Neural progenitor cell (in vitro differentiated cells): ENCODE measurements around the gene NLRP3. TPM values are rescaled to one million over a fixed set of nuclear protein-coding genes. Genes with fewer than 3 reads are reported as not detected.
"Not testable (repeated sequence)": the region's sequence is repeated elsewhere in the genome, so short reads cannot be mapped to it uniquely, and the experiment has no call there.

Experiments used
- DNase-seq: peaks from one replicate; pipeline ENCODE4 v3.0.0-alpha.2; 2016; ENCODE audit warnings: low spot score
- H2AFZ ChIP-seq: fragments of 200-600 bp; sonication (generic); replicated peaks from 2 replicates; pipeline ENCODE4 v1.6.1; 2016; ENCODE audit warnings: antibody characterized with exemption
- H3F3A ChIP-seq: fragments of 200-600 bp; sonication (generic); 2 replicates; pipeline ENCODE4 v1.6.1; 2016; ENCODE audit warnings: antibody characterized with exemption, low read depth
- H3K27ac ChIP-seq: fragments of 200-600 bp; sonication (generic); 2 replicates; pipeline ENCODE4 v1.5.1; 2016; ENCODE audit warnings: mild to moderate bottlenecking
- H3K27me3 ChIP-seq: fragments of 200-600 bp; sonication (generic); 2 replicates; pipeline ENCODE4 v1.6.1; 2016; ENCODE audit warnings: mild to moderate bottlenecking, moderate library complexity
- H3K36me3 ChIP-seq: fragments of 200-600 bp; sonication (generic); 2 replicates; pipeline ENCODE4 v1.5.1; 2016
- H3K4me1 ChIP-seq: fragments of 200-600 bp; sonication (generic); 2 replicates; pipeline ENCODE4 v1.6.1; 2016; ENCODE audit warnings: mixed run types
- H3K4me2 ChIP-seq: fragments of 200-600 bp; sonication (generic); 2 replicates; pipeline ENCODE4 v1.6.1; 2016
- H3K4me3 ChIP-seq: fragments of 200-600 bp; sonication (generic); 2 replicates; pipeline ENCODE4 v1.5.1; 2016
- H3K79me2 ChIP-seq: fragments of 200-600 bp; sonication (generic); 2 replicates; pipeline ENCODE4 v1.6.1; 2016; ENCODE audit warnings: low read depth
- H3K9ac ChIP-seq: fragments of 200-600 bp; sonication (generic); 2 replicates; pipeline ENCODE4 v1.6.1; 2016
- H3K9me3 ChIP-seq: fragments of 200-600 bp; sonication (generic); 2 replicates; pipeline ENCODE4 v1.5.1; 2016; ENCODE audit warnings: low read depth
- H4K20me1 ChIP-seq: fragments of 200-600 bp; sonication (generic); 2 replicates; pipeline ENCODE4 v1.6.1; 2016; ENCODE audit warnings: low read depth
- H3K27ac Mint-ChIP-seq: 3 replicates; pipeline ENCODE4 v1.8.0; 2021; ENCODE audit warnings: mixed read lengths
- H3K27me3 Mint-ChIP-seq: 2 replicates; pipeline ENCODE4 v1.8.0; 2022; ENCODE audit warnings: low read depth, mild to moderate bottlenecking, inconsistent platforms, moderate library complexity, mixed read lengths; ENCODE audit not compliant: insufficient read depth
- H3K36me3 Mint-ChIP-seq: 3 replicates; pipeline ENCODE4 v1.8.0; 2021; ENCODE audit warnings: mixed read lengths
- H3K4me1 Mint-ChIP-seq: 3 replicates; pipeline ENCODE4 v1.8.0; 2021; ENCODE audit warnings: mixed read lengths
- H3K4me3 Mint-ChIP-seq: 3 replicates; pipeline ENCODE4 v1.8.0; 2021; ENCODE audit warnings: mild to moderate bottlenecking, moderate library complexity, mixed read lengths
- H3K9me3 Mint-ChIP-seq: 3 replicates; pipeline ENCODE4 v1.8.0; 2020; ENCODE audit warnings: mixed read lengths
- CTCF ChIP-seq: fragments of 200-600 bp; sonication (generic); IDR thresholded peaks from 2 replicates; pipeline ENCODE4 v1.5.1; 2017; ENCODE audit warnings: antibody characterized with exemption, mild to moderate bottlenecking
- EZH2 ChIP-seq: fragments of 200-600 bp; sonication (generic); IDR thresholded peaks from 2 replicates; pipeline ENCODE4 v1.6.1; 2017; ENCODE audit warnings: antibody characterized with exemption, mild to moderate bottlenecking, moderate library complexity
- EZH2phosphoT487 ChIP-seq: fragments of 200-600 bp; sonication (generic); IDR thresholded peaks from 2 replicates; pipeline ENCODE4 v1.6.1; 2017; ENCODE audit warnings: antibody characterized with exemption
- total RNA-seq: library from RNA; depleted of rRNA; stranded (reverse); fragments of >200 nt; gene quantifications from 2 replicates; pipeline ENCODE4 v1.2.3, GENCODE V29; 2015; ENCODE audit warnings: low replicate concordance

The NLRP3 gene
- total RNA-seq: 0.09 and 2.6 TPM in 2 replicates

DNA sequence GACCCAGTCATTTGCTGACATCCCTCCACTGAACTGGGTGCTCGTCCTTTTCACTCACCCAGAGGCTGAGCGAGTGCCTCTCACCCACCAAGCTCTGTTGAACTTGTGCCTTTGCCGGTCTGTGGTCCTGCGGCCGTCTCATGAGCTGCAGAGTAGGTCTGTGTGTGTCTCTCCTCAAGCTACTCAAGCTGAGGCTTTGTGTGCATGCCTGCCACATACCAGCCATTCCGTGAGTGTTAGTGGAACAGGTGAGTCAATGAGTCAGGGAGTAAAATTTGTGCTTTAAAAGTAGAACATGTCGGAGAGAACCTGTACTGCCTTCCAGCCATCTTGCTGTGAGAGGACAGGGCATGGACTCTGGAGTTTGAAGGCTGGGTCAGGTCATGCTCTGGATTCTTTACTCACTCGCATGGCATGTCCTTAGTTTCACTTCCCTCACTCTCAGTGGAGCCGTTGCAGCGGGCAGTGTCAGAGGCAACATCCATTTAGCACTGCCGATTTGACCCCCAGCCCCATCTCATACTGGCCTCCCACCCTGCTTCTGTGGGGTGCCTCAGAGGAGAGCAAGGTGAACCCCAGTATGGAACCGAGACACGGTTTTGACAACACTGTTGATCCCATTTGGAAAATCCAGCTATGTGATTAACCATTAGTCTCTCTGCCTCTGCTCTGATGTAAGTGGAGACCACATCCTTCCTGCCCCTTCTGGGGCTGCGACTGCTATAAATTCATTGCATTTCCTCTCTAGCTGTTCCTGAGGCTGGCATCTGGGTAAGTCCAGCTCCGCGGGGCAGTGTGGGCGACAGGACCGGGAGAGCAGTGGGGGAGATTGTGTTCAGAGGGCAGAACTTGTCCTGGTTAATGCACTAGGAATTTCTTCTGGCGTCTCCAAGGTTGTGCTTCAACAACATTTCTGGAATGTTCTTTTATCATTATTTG is at the start of gene NLRP3:
Gene NLRP3, plus strand, starts transcription at position 751 of the 939 bp plus-strand sequence. CDS start 2,628 bp downstream, outside the sequence.
- no peaks in the 10 kb centered on the region for H3K9me3 ChIP-seq
- H3F3A ChIP-seq: no peaks in the 10 kb centered on the region
- Mint-ChIP-seq H3K27me3 (peaks cover 8% of the 10 kb centered on the region), H3K9me3 (no peaks in the 10 kb centered on the region), H3K4me3 (no peak within 1 kb of the TSS), H3K4me1 (no peaks in the 10 kb centered on the region), H3K27ac (peak within 1 kb of the TSS; percentile 50), H3K36me3 (no peaks in the 10 kb centered on the region)
- H3K36me3 ChIP-seq: no peaks in the 10 kb centered on the region
- no peaks in the 10 kb centered on the region for H4K20me1 ChIP-seq
- H3K9ac ChIP-seq: no peak within 1 kb of the TSS
- no peaks in the 10 kb centered on the region for H3K27me3 ChIP-seq
- no peak within 1 kb of the TSS for H3K4me3 ChIP-seq
- no peak within 1 kb of the TSS for H3K4me2 ChIP-seq
- H3K4me1 ChIP-seq: no peaks in the 10 kb centered on the region
- TF ChIP-seq CTCF: no peak
- no peak for TF ChIP-seq EZH2
- no peak for TF ChIP-seq EZH2phosphoT487
- DNase-seq: no peak
- H2AFZ ChIP-seq: no peak within 1 kb of the TSS
- no peak within 1 kb of the TSS for H3K27ac ChIP-seq
- no peaks in the 10 kb centered on the region for H3K79me2 ChIP-seq

- H3K4me2 ChIP-seq, H3K36me3 ChIP-seq, H3K79me2 ChIP-seq, H3K9me3 ChIP-seq, H3F3A ChIP-seq, H3K27ac ChIP-seq, H3K9ac ChIP-seq, H4K20me1 ChIP-seq, DNase-seq, H3K4me1 ChIP-seq, H2AFZ ChIP-seq, H3K4me3 ChIP-seq, H3K27me3 Mint-ChIP-seq, H3K27ac Mint-ChIP-seq, H3K27me3 ChIP-seq, H3K4me3 Mint-ChIP-seq: not testable (repeated sequence)
- Mint-ChIP-seq H3K4me1 (peaks cover 14% of the 10 kb centered on the region), H3K36me3 (peaks cover 14% of the 10 kb centered on the region), H3K9me3 (peaks cover 32% of the 10 kb centered on the region)
Measured at GRCh38 chr1:247366345-247366744, 49.6 kb upstream of the NLRP3 start.

DNA sequence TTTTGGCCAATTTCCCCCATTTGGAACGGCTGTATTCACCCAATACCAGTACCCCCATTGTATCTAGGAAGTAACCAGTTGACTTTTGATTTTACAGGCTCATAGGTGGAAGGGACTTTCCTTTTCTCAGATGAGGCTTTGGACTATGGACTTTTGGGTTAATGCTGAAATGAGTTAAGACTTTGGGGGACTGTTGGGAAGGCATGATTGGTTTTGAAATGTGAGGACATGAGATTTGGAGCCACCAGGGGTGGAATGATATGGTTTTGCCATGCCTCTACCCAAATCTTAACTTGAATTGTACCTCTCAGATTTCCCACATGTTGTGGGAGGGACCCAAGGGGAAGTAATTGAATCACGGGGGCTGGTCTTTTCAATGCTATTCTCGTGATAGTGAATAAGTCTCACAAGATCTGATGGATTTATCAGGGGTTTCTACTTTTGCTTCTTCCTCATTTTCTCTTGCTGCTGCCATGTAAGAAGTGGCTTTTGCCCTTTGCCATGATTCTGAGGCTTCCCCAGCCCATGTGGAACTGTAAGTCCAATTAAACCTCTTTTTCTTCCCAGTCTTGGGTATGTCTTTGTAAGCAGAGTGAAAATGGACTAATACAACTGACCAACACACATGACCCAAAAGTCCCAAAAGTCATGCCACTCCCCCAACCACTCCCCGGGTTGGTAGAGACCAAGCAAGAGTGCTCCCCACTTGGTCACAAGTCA is 48.9 kb upstream of the NLRP3 start:
- Histone ChIP-seq H3K9ac (no peak overlapping the region), H3K4me2 (no peak overlapping the region), H3K9me3 (no peaks in the 10 kb centered on the region), H3K27me3 (no peaks in the 10 kb centered on the region), H2AFZ (no peak overlapping the region), H3K27ac (no peak overlapping the region), H4K20me1 (no peaks in the 10 kb centered on the region), H3K36me3 (no peaks in the 10 kb centered on the region), H3K4me1 (no peaks in the 10 kb centered on the region), H3K4me3 (no peak overlapping the region), H3F3A (peaks cover 3% of the 10 kb centered on the region), H3K79me2 (no peaks in the 10 kb centered on the region)
- H3K36me3 Mint-ChIP-seq: peaks cover 14% of the 10 kb centered on the region
- peaks cover 32% of the 10 kb centered on the region for H3K9me3 Mint-ChIP-seq
- TF ChIP-seq EZH2: no peak
- no peak for TF ChIP-seq EZH2phosphoT487
- no peak for TF ChIP-seq CTCF
- H3K27ac Mint-ChIP-seq: no peak overlapping the region
- no peak for DNase-seq
- peaks cover 13% of the 10 kb centered on the region for H3K4me1 Mint-ChIP-seq
- H3K27me3 Mint-ChIP-seq: peaks cover 6% of the 10 kb centered on the region
- no peak overlapping the region for H3K4me3 Mint-ChIP-seq
